ENCODE results near the gene PHLDB3. TPM values are rescaled to one million over a fixed set of nuclear protein-coding genes. Genes with fewer than 3 reads are reported as not detected.

Gene PHLDB3
- total RNA-seq, 1 experiment from 2014 or later, result 6.7 TPM

- ChIA-PET POLR2A (no interaction called here), CTCF (no interaction called here)
- no peaks in the 10 kb centered on the region for H3K9me3 ChIP-seq (ENCODE audit: control insufficient read depth, insufficient read depth, low read depth, low read length)
- TF ChIP-seq POLR2AphosphoS5 (IDR thresholded peaks at IDR 0.05; ENCODE audit: low read depth, low read length), result peak; percentile 54; the same call in 1 of the 2 replicates
- TF ChIP-seq SIN3A (IDR thresholded peaks at IDR 0.05; ENCODE audit: borderline replicate concordance, insufficient read depth, low read depth, low read length), result no peak
- H3K4me1 ChIP-seq (ENCODE audit: control insufficient read depth, insufficient read depth, low read length), result peaks cover 4% of the 10 kb centered on the region; the same call in 1 of the 2 replicates
- intact Hi-C loops (cut with micrococcal nuclease; ENCODE audit: unreplicated experiment) (no loop called here), in situ Hi-C loops (cut with HindIII; ENCODE audit: low pct_unique_long_range_greater_than_20kb, low sequenced_read_pairs) (no loop called here)
- no peaks in the 10 kb centered on the region for H3K27me3 ChIP-seq (ENCODE audit: control insufficient read depth, insufficient read depth, low read length)
- H3K4me3 ChIP-seq (ENCODE audit: low read depth in 2 of 2, low read length in 2 of 2), result peak within 1 kb of the TSS; percentile 82 to 84
- no peaks in the 10 kb centered on the region; the same call in 1 of the 2 replicates for H3K36me3 ChIP-seq (ENCODE audit: control insufficient read depth, insufficient read depth, low read length)
- no peak for DNase-seq (ENCODE audit: low read depth, low spot score)
- H3K27ac ChIP-seq (ENCODE audit: low read length), result peak within 1 kb of the TSS; percentile 75
- no TSS peak for BruUV-seq (replicated peaks)
- ATAC-seq, result peak; percentile 93
These were observed 22.6 kb upstream of the PHLDB3 start, which contains the start of gene ETHE1 for GRCh38 chr19:43526884-43527859. ETHE1 (minus strand) TSS chr19:43527201; CDS start chr19:43527177, 24 bp downstream.

GRCh38 chr19:43525836-43526771 lies 21.6 kb upstream of the PHLDB3 start:
- intact Hi-C loops (cut with micrococcal nuclease; ENCODE audit: unreplicated experiment), result no loop called here
- Histone ChIP-seq H3K27ac (ENCODE audit: low read length) (peak overlapping the region; percentile 73), H3K27me3 (ENCODE audit: control insufficient read depth, insufficient read depth, low read length) (no peaks in the 10 kb centered on the region), H3K4me3 (ENCODE audit: low read depth in 2 of 2, low read length in 2 of 2) (peak overlapping the region; percentile 82 to 84), H3K36me3 (ENCODE audit: control insufficient read depth, insufficient read depth, low read length) (no peaks in the 10 kb centered on the region; the same call in 1 of the 2 replicates), H3K9me3 (ENCODE audit: control insufficient read depth, insufficient read depth, low read depth, low read length) (no peaks in the 10 kb centered on the region), H3K4me1 (ENCODE audit: control insufficient read depth, insufficient read depth, low read length) (peaks cover 4% of the 10 kb centered on the region; the same call in 1 of the 2 replicates)
- no peak for TF ChIP-seq SIN3A (IDR thresholded peaks at IDR 0.05; ENCODE audit: borderline replicate concordance, insufficient read depth, low read depth, low read length)
- TF ChIP-seq CTCF (IDR thresholded peaks at IDR 0.05), result no peak
- no TSS peak for BruUV-seq (replicated peaks)
- ChIA-PET POLR2A (no interaction called here), CTCF (no interaction called here)
- ATAC-seq (peak; percentile 50), DNase-seq (ENCODE audit: low read depth, low spot score) (no peak)
- in situ Hi-C loops (cut with HindIII; ENCODE audit: low pct_unique_long_range_greater_than_20kb, low sequenced_read_pairs), result no loop called here

- ATAC-seq (peak; percentile 52), DNase-seq (ENCODE audit: low read depth, low spot score) (no peak)
- BruUV-seq (replicated peaks), result TSS peak; percentile 57
- POLR2A ChIA-PET, result interaction anchor here (0.6 kb wide), 2 partner anchors 15 to 80 kb away, joined by 3 to 5 read pairs; no protein-coding TSS in a partner anchor
- Histone ChIP-seq H3K36me3 (ENCODE audit: control insufficient read depth, insufficient read depth, low read length) (no peaks in the 10 kb centered on the region; the same call in 1 of the 2 replicates), H3K4me3 (ENCODE audit: low read depth in 2 of 2, low read length in 2 of 2) (peak overlapping the region; percentile 82 to 84), H3K9me3 (ENCODE audit: control insufficient read depth, insufficient read depth, low read depth, low read length) (no peaks in the 10 kb centered on the region), H3K4me1 (ENCODE audit: control insufficient read depth, insufficient read depth, low read length) (peaks cover 4% of the 10 kb centered on the region; the same call in 1 of the 2 replicates), H3K27me3 (ENCODE audit: control insufficient read depth, insufficient read depth, low read length) (no peaks in the 10 kb centered on the region), H3K27ac (ENCODE audit: low read length) (peak overlapping the region; percentile 73)
- CTCF ChIA-PET, result interaction anchor here (0.6 to 0.8 kb wide), 2 partner anchors 11 to 773 kb away, joined by 4 to 5 read pairs; no protein-coding TSS in a partner anchor
- in situ Hi-C loops (cut with HindIII; ENCODE audit: low pct_unique_long_range_greater_than_20kb, low sequenced_read_pairs), result no loop called here
- TF ChIP-seq TCF7L2 (IDR thresholded peaks at IDR 0.05; ENCODE audit: low read depth, low read length) (no peak), CTCF (IDR thresholded peaks at IDR 0.05) (no peak), SIN3A (IDR thresholded peaks at IDR 0.05; ENCODE audit: borderline replicate concordance, insufficient read depth, low read depth, low read length) (no peak), REST (IDR thresholded peaks at IDR 0.05; ENCODE audit: insufficient read depth in 1 of 2, low read depth in 2 of 2, low read length in 1 of 2) (no peak), POLR2AphosphoS5 (IDR thresholded peaks at IDR 0.05; ENCODE audit: low read depth, low read length) (no peak)
- intact Hi-C loops (cut with micrococcal nuclease; ENCODE audit: unreplicated experiment), result no loop called here
These were observed 20.6 kb upstream of the PHLDB3 start for GRCh38 chr19:43524922-43525835.

Data from Panc1 (cell line).